Esophagus muscularis mucosa (tissue), 3 donors: Measurements from ENCODE around the gene NPVF.

Source experiments
- POLR2A ChIP-seq: fragments of 450-650 bp; IDR thresholded peaks from one replicate; pipeline ENCODE4 v1.6.1; 2017; ENCODE audit warnings: antibody characterized with exemption, moderate library complexity, mild to moderate bottlenecking, low read depth
- POLR2AphosphoS5 ChIP-seq, 2 donors: sonication (generic); formaldehyde crosslinking; IDR thresholded peaks; one replicate each; pipeline ENCODE4 v1.6.1; 2017; ENCODE audit warnings: antibody characterized with exemption in 2 of 2
- TF ChIP-seq, protein P1 (sequence below), 3 experiments: fragments of 200-600 bp in 2 of 3; fragments of 450-650 bp in 1 of 3; sonication (generic) in 2 of 3; IDR thresholded peaks; one replicate each; pipeline ENCODE4 v1.5.1; 2017 to 2019; ENCODE audit warnings: antibody characterized with exemption in 3 of 3, mild to moderate bottlenecking in 2 of 3, moderate library complexity in 1 of 3

DNA sequence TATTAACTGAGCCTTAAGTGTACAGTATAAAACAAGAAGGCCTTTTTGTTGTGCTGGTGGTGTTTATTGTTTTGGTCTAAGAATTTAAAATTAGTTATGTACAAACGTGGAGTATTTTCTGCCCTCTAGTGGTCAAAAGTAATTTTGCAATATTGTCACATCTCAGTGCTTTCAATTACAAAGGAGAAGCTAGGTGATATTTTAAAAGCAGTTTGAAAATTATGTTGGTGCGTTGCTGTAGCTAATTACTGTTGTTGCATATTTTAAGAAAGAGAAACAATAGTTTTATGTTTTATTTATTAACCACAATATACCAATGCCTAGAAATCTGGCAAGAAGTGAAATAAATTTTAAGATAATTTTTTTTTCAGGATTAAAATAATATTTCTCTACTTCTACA lies 11.4 kb downstream of the NPVF start:
- TF ChIP-seq POLR2A (no peak), POLR2AphosphoS5 (IDR thresholded peaks at IDR 0.05) (no peak)
- TF ChIP-seq, protein P1, sequence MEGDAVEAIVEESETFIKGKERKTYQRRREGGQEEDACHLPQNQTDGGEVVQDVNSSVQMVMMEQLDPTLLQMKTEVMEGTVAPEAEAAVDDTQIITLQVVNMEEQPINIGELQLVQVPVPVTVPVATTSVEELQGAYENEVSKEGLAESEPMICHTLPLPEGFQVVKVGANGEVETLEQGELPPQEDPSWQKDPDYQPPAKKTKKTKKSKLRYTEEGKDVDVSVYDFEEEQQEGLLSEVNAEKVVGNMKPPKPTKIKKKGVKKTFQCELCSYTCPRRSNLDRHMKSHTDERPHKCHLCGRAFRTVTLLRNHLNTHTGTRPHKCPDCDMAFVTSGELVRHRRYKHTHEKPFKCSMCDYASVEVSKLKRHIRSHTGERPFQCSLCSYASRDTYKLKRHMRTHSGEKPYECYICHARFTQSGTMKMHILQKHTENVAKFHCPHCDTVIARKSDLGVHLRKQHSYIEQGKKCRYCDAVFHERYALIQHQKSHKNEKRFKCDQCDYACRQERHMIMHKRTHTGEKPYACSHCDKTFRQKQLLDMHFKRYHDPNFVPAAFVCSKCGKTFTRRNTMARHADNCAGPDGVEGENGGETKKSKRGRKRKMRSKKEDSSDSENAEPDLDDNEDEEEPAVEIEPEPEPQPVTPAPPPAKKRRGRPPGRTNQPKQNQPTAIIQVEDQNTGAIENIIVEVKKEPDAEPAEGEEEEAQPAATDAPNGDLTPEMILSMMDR (IDR thresholded peaks at IDR 0.05), result peak; percentile 55 to 83 (median 77)
